HL-60 (cell line): ENCODE measurements around the gene GPER1.

Source experiments
- DNase-seq, 2 experiments: peaks; one replicate each; pipeline ENCODE4 v3.0.0-alpha.2; 2010 to 2020; ENCODE audit warnings: low read depth in 1 of 2, low spot score in 1 of 2
- H3K27ac ChIP-seq: fragments of 250-450 bp; sonication (Bioruptor Pico); replicated peaks from 2 replicates; pipeline ENCODE4 v1.5.1; 2020; ENCODE audit warnings: mild to moderate bottlenecking, moderate library complexity
- H3K27me3 ChIP-seq: fragments of 250-450 bp; sonication (Bioruptor Pico); 2 replicates; pipeline ENCODE4 v1.5.1; 2021; ENCODE audit warnings: mild to moderate bottlenecking, moderate library complexity; ENCODE audit not compliant: insufficient read depth, poor library complexity, severe bottlenecking
- H3K4me3 ChIP-seq: replicated peaks from 2 replicates; pipeline ENCODE4 v1.5.1; 2011; ENCODE audit warnings: mild to moderate bottlenecking, control low read depth, low read length; ENCODE audit not compliant: insufficient read depth
- GABPA ChIP-seq: IDR thresholded peaks from 2 replicates; pipeline ENCODE4 v1.6.1; 2012; ENCODE audit warnings: low read depth
- POLR2AphosphoS5 ChIP-seq: IDR thresholded peaks from 2 replicates; pipeline ENCODE4 v1.6.1; 2012; ENCODE audit warnings: low read depth
- SPI1 ChIP-seq: IDR thresholded peaks from 2 replicates; pipeline ENCODE4 v1.6.1; 2012; ENCODE audit warnings: low read depth, mild to moderate bottlenecking, borderline replicate concordance
- TF ChIP-seq, protein P1 (sequence below): IDR thresholded peaks from one replicate; pipeline ENCODE4 v1.5.1; 2011; ENCODE audit warnings: low read length, control low read depth, inconsistent platforms; ENCODE audit not compliant: insufficient read depth
- TF ChIP-seq, protein P2 (sequence below): IDR thresholded peaks from 2 replicates; pipeline ENCODE4 v1.6.1; 2012; ENCODE audit warnings: low read depth; ENCODE audit not compliant: insufficient replicate concordance

GPER1 gene

DNA sequence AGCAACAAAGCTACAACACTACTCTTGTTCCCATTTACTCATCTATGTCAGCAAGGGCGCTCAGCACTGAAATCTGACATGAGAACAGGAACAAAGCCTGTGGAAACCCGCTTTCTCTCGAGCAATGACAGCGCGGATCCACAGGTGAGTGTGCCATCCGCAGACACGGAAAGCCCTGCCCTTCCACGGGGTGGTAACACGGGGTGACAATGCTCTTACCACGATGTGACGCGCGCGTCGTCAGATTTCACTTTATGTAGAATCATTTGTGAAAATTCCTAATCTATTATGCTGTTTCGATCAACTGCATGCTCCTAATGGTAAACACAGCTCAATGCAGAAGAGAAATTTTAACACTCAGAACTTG, 37.7 kb downstream of the GPER1 start:
- no peaks in the 10 kb centered on the region for H3K27me3 ChIP-seq
- H3K27ac ChIP-seq = no peak overlapping the region
- no peak for DNase-seq
- H3K4me3 ChIP-seq = no peak overlapping the region
- no peak for TF ChIP-seq GABPA
- TF ChIP-seq POLR2AphosphoS5 = no peak
- TF ChIP-seq SPI1 = no peak
- TF ChIP-seq, protein P1, sequence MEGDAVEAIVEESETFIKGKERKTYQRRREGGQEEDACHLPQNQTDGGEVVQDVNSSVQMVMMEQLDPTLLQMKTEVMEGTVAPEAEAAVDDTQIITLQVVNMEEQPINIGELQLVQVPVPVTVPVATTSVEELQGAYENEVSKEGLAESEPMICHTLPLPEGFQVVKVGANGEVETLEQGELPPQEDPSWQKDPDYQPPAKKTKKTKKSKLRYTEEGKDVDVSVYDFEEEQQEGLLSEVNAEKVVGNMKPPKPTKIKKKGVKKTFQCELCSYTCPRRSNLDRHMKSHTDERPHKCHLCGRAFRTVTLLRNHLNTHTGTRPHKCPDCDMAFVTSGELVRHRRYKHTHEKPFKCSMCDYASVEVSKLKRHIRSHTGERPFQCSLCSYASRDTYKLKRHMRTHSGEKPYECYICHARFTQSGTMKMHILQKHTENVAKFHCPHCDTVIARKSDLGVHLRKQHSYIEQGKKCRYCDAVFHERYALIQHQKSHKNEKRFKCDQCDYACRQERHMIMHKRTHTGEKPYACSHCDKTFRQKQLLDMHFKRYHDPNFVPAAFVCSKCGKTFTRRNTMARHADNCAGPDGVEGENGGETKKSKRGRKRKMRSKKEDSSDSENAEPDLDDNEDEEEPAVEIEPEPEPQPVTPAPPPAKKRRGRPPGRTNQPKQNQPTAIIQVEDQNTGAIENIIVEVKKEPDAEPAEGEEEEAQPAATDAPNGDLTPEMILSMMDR = no peak
- TF ChIP-seq, protein P2, sequence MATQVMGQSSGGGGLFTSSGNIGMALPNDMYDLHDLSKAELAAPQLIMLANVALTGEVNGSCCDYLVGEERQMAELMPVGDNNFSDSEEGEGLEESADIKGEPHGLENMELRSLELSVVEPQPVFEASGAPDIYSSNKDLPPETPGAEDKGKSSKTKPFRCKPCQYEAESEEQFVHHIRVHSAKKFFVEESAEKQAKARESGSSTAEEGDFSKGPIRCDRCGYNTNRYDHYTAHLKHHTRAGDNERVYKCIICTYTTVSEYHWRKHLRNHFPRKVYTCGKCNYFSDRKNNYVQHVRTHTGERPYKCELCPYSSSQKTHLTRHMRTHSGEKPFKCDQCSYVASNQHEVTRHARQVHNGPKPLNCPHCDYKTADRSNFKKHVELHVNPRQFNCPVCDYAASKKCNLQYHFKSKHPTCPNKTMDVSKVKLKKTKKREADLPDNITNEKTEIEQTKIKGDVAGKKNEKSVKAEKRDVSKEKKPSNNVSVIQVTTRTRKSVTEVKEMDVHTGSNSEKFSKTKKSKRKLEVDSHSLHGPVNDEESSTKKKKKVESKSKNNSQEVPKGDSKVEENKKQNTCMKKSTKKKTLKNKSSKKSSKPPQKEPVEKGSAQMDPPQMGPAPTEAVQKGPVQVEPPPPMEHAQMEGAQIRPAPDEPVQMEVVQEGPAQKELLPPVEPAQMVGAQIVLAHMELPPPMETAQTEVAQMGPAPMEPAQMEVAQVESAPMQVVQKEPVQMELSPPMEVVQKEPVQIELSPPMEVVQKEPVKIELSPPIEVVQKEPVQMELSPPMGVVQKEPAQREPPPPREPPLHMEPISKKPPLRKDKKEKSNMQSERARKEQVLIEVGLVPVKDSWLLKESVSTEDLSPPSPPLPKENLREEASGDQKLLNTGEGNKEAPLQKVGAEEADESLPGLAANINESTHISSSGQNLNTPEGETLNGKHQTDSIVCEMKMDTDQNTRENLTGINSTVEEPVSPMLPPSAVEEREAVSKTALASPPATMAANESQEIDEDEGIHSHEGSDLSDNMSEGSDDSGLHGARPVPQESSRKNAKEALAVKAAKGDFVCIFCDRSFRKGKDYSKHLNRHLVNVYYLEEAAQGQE = no peak

DNA sequence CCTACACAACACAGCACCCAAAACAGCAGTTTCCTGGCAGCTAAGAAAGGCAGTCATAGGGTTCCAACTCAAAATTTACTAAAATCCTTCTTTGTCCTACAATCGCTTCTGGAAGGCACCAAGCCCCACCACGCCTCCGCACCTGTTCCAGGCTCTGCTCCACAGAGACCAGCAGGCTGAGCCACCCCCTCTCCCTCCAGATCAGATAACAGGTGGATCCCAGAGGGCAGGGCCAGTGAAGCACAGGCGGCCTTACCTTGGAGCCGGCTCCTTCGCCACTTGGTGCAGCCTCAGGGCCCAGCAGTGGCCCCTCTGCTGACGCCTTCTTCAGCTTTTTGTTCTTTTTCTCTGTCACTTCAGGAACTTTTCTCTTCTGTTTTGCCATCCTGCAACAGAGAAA, 39.1 kb downstream of the GPER1 start:
- Histone ChIP-seq H3K27me3 (no peaks in the 10 kb centered on the region), H3K27ac (no peak overlapping the region), H3K4me3 (no peak overlapping the region)
- no peak for DNase-seq
- TF ChIP-seq, protein P2 = no peak
- TF ChIP-seq, protein P1 = no peak
- TF ChIP-seq SPI1 = no peak
- TF ChIP-seq GABPA = no peak
- TF ChIP-seq POLR2AphosphoS5 = no peak

DNA sequence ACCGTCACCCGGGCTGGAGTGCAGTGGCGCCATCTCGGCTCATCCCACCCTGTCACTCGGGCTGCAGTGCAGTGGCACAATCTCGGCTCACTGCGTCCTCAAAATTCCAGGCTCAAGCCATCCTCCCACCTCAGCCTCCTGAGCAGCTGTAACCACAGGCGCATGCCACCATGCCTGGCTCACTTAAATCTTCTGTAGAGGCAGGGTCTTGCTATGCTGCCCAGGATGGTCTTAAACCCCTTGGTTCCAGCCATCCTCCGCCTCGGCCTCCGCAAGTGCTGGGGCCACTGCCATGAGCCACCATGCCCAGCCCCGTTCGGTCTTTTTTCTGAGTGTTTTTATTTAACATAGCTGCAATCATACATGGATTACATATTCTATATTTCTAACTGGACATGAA, 41.5 kb downstream of the GPER1 start:
- TF ChIP-seq GABPA = no peak
- TF ChIP-seq, protein P2 = no peak
- no peak for TF ChIP-seq POLR2AphosphoS5
- TF ChIP-seq SPI1 = no peak
- TF ChIP-seq, protein P1 = no peak
- DNase-seq = no peak
- Histone ChIP-seq H3K27me3 (no peaks in the 10 kb centered on the region), H3K27ac (no peak overlapping the region), H3K4me3 (no peak overlapping the region)
